ENCODE results near the gene PHLPP1.
"Not testable (repeated sequence)": the region's sequence is repeated elsewhere in the genome, so short reads cannot be mapped to it uniquely, and the experiment has no call there.

PHLPP1 gene

GRCh38 chr18:62717925-62718800 is 2.8 kb downstream of the PHLPP1 start:
- no peak for DNase-seq

- DNase-seq: no peak
Measured at GRCh38 chr18:62720048-62720447, 4.7 kb downstream of the PHLPP1 start.

GRCh38 chr18:62720766-62721613 is 5.6 kb downstream of the PHLPP1 start:
- no peak for DNase-seq

DNA sequence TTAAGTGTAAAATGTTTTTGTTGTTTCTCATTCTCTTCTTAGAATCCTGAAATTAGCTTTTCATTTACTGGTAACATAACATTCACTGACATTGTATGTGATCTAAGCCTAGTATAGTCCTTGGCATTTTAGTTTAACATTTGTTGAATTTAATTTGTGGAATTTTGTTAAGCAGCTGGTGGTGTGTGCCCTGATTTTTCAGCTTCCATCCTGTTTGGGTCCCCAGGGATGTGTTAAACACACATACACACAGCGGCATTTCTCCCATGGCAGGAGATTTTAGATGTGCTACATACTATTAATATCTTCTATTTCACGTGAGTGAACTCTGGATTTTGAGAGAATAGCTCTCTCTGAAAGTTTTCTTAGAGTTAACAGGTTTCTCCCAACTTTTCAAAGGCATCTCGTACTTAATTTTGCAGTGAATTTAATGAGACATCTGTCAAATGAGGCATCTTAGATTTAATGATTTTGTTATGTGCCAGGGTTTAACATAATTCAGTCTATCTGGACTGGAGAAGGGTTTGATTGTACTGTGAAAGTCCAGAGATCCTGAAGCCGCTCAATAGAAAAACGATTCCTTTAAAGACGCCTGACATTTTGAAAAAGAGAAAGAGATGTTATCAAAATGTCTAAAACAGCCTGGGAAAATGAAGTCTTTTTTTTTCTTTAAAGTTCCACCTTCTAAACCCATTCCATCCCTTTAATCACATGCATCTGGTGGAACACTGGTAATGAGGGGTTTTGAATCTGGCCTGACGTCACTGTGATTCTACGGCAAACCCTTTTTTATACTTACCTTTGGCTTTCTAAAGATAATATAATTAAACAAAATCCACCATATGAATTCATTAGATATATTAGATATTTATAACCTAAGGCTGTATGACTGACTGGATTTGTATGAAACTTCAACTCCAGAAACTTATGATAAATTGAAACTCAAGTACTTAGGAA is 6.8 kb downstream of the PHLPP1 start:
- no peak for DNase-seq

DNA sequence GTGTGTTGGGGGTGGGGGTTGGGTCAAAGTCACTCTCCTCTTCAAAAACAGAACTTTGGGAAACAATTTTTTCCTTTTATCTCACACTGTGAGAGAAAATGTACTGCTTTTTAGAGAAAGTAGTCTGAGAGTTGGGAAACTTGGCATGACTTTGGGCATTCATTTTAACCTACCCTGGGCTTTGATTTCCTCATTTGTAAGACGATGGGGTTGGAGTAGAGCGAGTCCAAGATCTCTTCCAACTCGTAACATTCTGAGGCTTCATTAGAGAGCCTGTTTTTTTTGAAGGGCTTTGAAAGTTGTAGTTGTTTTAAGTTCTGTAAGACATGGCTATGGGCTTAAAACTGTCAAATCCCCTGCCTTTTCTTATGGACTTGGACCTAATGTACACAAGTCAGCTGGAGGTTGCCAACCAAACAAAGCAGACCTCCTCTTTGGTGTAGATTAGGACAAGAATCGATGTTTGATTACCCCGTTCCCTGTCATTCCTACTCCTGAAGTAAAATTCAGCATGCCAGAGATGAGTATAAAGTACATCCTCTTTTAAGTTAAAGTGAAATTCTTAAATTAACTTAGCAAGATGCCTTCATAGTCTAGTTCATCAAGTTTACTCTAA is 8.4 kb downstream of the PHLPP1 start:
- DNase-seq: no peak

- no peak for DNase-seq
Measured at GRCh38 chr18:62725896-62726295, 10.6 kb downstream of the PHLPP1 start.

GRCh38 chr18:62728254-62728653 is 12.9 kb downstream of the PHLPP1 start:
- DNase-seq: no peak

- DNase-seq: no peak
Measured at GRCh38 chr18:62729487-62730386, 14.4 kb downstream of the PHLPP1 start.

GRCh38 chr18:62730941-62731340 is 15.6 kb downstream of the PHLPP1 start:
- DNase-seq: no peak

- no peak for DNase-seq
Measured at GRCh38 chr18:62732617-62733016, 17.3 kb downstream of the PHLPP1 start.

DNA sequence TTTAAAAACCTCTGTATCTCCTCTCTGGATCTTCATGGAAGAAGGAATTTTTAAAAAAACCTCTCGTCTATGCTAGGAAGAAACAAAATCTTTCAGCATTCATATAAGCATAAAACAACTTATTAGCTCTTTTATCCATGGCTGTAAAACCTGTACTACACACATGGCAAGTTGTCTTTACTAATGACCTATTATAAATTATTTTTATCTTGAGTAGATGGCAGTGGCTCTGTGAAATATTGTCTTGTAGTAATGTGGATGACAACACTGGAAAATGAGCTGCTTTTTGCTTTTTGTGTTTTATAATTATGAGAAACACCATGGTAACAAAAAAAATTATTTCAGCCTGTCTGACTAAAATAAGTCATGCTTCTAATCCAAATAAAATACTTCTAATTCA is 18.9 kb downstream of the PHLPP1 start:
- DNase-seq: no peak

GRCh38 chr18:62735387-62735786 is 20.0 kb downstream of the PHLPP1 start:
- DNase-seq: no peak

DNA sequence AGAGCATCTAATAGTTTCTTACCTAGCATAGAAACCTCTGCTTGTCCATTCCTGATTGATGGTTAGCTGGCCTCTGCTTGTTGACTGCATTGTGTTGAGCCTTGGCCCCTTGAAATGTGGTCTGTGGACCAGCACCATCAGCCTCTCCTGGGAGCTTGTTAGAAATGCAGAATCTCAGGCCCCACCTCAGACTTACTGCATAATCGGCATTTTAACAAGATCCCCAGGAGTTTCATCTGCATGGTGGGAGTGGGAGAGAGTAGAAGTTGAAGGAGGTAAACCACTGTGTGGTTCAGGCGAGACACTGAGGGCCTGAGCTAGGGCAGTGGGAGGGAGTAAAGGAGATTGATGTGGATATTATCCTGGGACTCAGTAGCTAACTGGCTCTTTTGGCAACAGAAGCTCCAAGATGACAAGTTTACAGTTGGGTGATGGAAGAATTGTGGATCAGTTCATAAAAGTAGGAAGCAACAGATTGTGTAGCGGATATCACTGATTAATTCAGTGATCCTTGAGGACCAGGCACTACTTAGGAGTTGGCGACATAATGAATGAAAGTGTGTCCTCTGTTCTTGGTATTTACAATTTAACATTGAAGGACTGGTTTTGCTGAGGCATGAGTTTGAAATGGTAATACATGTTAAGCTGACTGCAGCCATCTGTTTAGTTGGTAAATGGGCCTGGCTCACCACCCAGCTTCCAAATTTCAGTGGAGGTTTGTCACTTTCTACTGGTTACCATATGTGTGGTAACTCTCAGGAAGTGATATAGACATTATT is 20.9 kb downstream of the PHLPP1 start:
- DNase-seq: no peak

GRCh38 chr18:62737241-62737873 is 22.0 kb downstream of the PHLPP1 start:
- DNase-seq: no peak

- DNase-seq: no peak
Measured at GRCh38 chr18:62738639-62739038, 23.3 kb downstream of the PHLPP1 start.

- no peak for DNase-seq
Measured at GRCh38 chr18:62739911-62740310, 24.6 kb downstream of the PHLPP1 start.

- not testable (repeated sequence) for DNase-seq
Measured at GRCh38 chr18:62740650-62741049, 25.3 kb downstream of the PHLPP1 start.

GRCh38 chr18:62741118-62741566 is 25.8 kb downstream of the PHLPP1 start:
- DNase-seq: peak in 1 of 5 donors; percentile 27

DNA sequence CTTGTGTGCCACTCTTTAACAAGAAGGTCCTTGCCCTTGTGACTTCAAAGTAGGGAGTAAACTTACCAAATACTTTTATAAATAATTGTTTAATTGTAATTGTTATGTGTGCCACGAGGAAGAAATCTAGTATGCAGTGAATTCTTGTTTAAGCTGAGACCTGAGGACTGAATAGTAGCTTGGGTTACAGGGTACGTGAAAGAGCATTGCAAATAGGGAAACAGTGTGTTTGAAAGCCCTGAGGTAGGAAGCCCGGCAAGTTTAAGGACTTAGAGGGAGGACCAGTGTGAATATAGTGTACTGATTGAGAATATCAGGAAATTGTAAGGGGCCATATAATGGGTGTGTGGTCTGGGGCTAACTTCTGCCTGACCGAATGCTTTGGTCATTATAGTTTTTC is 26.2 kb downstream of the PHLPP1 start:
- no peak for DNase-seq
